SH-SY5Y (cell line): Measurements from ENCODE around the gene ZNF787.

Experiments
- GATA2 ChIP-seq: IDR thresholded peaks from 2 replicates; pipeline ENCODE4 v1.6.1; 2011; ENCODE audit warnings: mild to moderate bottlenecking, low read depth, low read length
- GATA3 ChIP-seq: IDR thresholded peaks from 2 replicates; pipeline ENCODE4 v1.6.1; 2011; ENCODE audit warnings: low read depth, mild to moderate bottlenecking, low read length, moderate library complexity

DNA sequence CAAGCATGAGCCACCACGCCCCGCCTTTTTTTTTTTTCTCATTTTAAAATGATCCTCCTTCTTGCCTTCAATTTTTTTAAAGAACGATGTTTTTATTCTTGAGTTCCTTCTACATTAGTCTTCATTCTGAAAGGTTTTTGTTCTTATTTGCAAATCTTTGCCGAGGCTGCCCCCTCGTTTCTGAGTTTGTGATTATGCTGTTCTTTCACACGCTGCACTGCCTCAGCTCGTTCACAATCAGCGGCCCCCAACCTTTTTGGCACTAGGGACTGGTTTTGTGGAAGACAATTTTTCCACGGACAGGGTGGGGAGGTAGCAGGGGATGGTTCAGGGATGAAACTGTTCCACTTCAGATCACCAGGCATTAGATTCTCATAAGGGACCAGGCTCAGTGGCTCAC lies 26.6 kb downstream of the ZNF787 start:
- TF ChIP-seq GATA2 (no peak), GATA3 (no peak)
